Sigmoid colon (tissue), 3 donors: Measurements from ENCODE around the gene SCGB2A2.

Experiments used
- CTCF ChIP-seq, 4 experiments: fragments of 450-650 bp in 3 of 4; fragments of 200-600 bp in 1 of 4; IDR thresholded peaks; one replicate each; pipeline ENCODE4 v1.5.1; 2016 to 2019; ENCODE audit warnings: antibody characterized with exemption in 4 of 4, mild to moderate bottlenecking in 3 of 4, moderate library complexity in 2 of 4
- POLR2A ChIP-seq, 2 donors: fragments of 450-650 bp; IDR thresholded peaks; one replicate each; pipeline ENCODE4 v1.6.1; 2016; ENCODE audit warnings: antibody characterized with exemption in 2 of 2, mild to moderate bottlenecking in 2 of 2, moderate library complexity in 2 of 2

- TF ChIP-seq POLR2A (IDR thresholded peaks at IDR 0.05) = no peak
- TF ChIP-seq CTCF (IDR thresholded peaks at IDR 0.05) = no peak
Measured at GRCh38 chr11:62242021-62242420, 27.9 kb upstream of the SCGB2A2 start, which contains the start of gene SCGB1D2.
